ENCODE data around the gene SEMG1. TPM values are rescaled to one million over a fixed set of nuclear protein-coding genes. Genes with fewer than 3 reads are reported as not detected.

The SEMG1 gene
- total RNA-seq, 1 donor from 2014 or later, result not detected

DNA sequence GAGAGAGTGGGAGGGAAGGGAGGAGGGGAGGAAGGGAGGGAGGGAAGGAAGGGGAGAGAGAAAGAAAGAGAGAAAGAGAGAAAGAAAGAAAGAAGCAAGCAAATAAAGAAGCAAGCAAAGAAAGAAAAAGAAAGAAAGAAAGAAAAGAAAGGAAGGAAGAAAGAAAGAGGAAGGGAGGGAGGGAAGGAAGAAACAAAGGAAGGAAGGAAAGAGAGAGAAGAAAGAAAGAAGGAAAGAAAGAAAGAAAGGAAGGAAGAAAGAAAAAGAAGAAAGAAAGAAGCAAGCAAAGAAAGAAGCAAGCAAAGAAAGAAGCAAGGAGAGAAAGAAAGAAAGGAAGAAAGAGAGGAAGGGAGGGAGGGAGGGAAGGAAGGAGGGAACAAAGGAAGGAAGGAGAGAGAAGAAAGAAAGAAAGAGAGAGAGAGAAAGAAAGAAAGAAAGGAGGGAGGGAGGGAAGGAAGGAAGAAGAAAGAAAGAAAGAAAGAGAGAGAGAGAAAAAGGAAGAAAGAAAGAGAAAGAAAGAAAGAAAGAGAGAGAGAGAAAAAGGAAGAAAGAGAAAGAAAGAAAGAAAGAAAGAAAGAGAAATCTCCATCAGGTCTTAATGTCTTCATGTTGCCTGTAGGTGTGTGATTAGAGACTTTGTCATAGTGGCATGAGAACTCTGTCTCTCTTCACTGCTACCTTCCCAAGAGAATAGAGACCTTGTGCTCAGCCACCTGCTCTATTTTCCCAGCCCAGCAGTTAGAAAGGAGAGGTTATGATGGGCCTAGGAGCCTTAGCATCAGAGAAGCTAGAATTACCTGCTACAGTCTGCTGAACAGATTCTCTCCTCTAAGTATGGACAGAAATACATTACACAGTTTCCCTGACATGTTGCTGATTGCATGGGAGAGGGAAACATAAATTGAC, 5.0 kb downstream of the SEMG1 start:
- Histone ChIP-seq H3K27me3 (no peaks in the 10 kb centered on the region), H3K4me1 (no peaks in the 10 kb centered on the region), H3K9me3 (no peaks in the 10 kb centered on the region), H3K4me3 (no peak overlapping the region), H3K36me3 (no peaks in the 10 kb centered on the region), H3K27ac (no peak overlapping the region)
- intact Hi-C loops (cut with DNase I), result no loop called here
- ATAC-seq (no peak), DNase-seq (no peak)
- TF ChIP-seq, protein P1, sequence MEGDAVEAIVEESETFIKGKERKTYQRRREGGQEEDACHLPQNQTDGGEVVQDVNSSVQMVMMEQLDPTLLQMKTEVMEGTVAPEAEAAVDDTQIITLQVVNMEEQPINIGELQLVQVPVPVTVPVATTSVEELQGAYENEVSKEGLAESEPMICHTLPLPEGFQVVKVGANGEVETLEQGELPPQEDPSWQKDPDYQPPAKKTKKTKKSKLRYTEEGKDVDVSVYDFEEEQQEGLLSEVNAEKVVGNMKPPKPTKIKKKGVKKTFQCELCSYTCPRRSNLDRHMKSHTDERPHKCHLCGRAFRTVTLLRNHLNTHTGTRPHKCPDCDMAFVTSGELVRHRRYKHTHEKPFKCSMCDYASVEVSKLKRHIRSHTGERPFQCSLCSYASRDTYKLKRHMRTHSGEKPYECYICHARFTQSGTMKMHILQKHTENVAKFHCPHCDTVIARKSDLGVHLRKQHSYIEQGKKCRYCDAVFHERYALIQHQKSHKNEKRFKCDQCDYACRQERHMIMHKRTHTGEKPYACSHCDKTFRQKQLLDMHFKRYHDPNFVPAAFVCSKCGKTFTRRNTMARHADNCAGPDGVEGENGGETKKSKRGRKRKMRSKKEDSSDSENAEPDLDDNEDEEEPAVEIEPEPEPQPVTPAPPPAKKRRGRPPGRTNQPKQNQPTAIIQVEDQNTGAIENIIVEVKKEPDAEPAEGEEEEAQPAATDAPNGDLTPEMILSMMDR (IDR thresholded peaks at IDR 0.05), result no peak

DNA sequence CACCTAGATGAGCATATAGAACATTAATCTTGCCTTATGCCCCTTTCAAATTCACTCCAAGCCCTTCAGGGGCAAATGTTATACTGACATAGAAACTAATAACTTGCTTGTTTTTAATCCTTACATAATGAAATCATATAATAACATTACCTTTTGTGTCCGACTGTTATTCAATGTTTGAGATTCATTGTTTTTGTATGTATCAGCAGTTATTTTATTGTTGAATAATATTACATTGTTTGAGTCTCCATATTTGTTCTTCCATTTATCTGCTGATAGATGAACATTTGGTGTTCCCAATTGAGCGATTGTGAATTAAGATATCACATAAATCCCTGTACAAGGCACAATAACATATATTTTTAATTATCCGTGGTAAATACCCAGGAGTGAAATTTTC, 6.0 kb downstream of the SEMG1 start:
- Histone ChIP-seq H3K27ac (no peak overlapping the region), H3K4me3 (no peak overlapping the region), H3K36me3 (no peaks in the 10 kb centered on the region), H3K27me3 (no peaks in the 10 kb centered on the region), H3K9me3 (no peaks in the 10 kb centered on the region), H3K4me1 (no peaks in the 10 kb centered on the region)
- TF ChIP-seq, protein P1 (IDR thresholded peaks at IDR 0.05), result no peak
- intact Hi-C loops (cut with DNase I), result no loop called here
- ATAC-seq (no peak), DNase-seq (no peak)

- peaks cover 4% of the 10 kb centered on the region for H3K27me3 ChIP-seq
- intact Hi-C loops (cut with DNase I), result no loop called here
- DNase-seq, result no peak
Measured at GRCh38 chr20:45218124-45218523, 11.3 kb downstream of the SEMG1 start.

DNA sequence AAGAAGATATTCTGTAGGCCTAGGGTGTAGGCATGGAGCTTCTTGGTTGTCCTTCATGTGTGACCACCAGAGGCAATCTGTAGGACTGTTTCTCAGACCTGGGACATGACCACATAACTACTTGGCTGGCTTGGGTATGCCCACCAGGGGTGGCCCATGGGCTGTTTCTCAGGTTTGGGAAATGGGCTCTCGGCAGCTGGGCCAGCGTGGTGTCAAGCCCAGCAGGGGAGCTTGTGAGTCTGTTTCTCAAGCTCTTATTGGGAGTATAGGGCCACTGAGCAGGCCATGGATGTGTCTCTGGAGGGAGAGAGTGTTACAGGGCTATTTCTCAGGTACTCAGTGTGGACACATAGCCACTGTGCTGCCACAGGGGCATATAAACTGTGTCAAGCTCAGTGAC, 11.8 kb downstream of the SEMG1 start:
- no peaks in the 10 kb centered on the region for H3K4me1 ChIP-seq
- H3K4me3 ChIP-seq, result no peak overlapping the region
- TF ChIP-seq, protein P1 (IDR thresholded peaks at IDR 0.05), result no peak
- H3K27ac ChIP-seq, result no peak overlapping the region
- H3K27me3 ChIP-seq, result peaks cover 4% of the 10 kb centered on the region
- H3K36me3 ChIP-seq, result no peaks in the 10 kb centered on the region
- no peak for ATAC-seq
- no peak for DNase-seq
- intact Hi-C loops (cut with DNase I), result no loop called here
- H3K9me3 ChIP-seq, result no peaks in the 10 kb centered on the region

More at GRCh38 chr20:45218124-45218523, 11.3 kb downstream of the SEMG1 start:
- Histone ChIP-seq H3K27ac (no peak overlapping the region), H3K36me3 (no peaks in the 10 kb centered on the region), H3K4me1 (no peaks in the 10 kb centered on the region), H3K4me3 (no peak overlapping the region), H3K9me3 (no peaks in the 10 kb centered on the region)
- TF ChIP-seq, protein P1 (IDR thresholded peaks at IDR 0.05), result no peak
- ATAC-seq, result no peak

GRCh38 chr20:45221076-45221475, 14.2 kb downstream of the SEMG1 start, which contains the start of gene SEMG2:
Gene SEMG2, plus strand, starts transcription at chr20:45221373. Its CDS starts 17 bp downstream, at chr20:45221390.
- H3K36me3 ChIP-seq, result no peaks in the 10 kb centered on the region

More at GRCh38 chr20:45221076-45221475, 14.2 kb downstream of the SEMG1 start, which contains the start of gene SEMG2:
- TF ChIP-seq, protein P1 (IDR thresholded peaks at IDR 0.05), result no peak
- Histone ChIP-seq H3K4me3 (no peak within 1 kb of the TSS), H3K27me3 (peaks cover 4% of the 10 kb centered on the region), H3K4me1 (no peaks in the 10 kb centered on the region), H3K27ac (no peak within 1 kb of the TSS), H3K9me3 (no peaks in the 10 kb centered on the region)
- intact Hi-C loops (cut with DNase I), result no loop called here
- no peak for DNase-seq
- no peak for ATAC-seq
